GM12892 (cell line): Measurements from ENCODE around the gene SPHK2.

ENCODE experiments used
- POLR2A ChIP-seq: IDR thresholded peaks from 2 replicates; pipeline ENCODE4 v1.6.1; 2011; ENCODE audit warnings: low read depth, low read length, control low read depth
- POLR2AphosphoS5 ChIP-seq: IDR thresholded peaks from 2 replicates; pipeline ENCODE4 v1.6.1; 2011; ENCODE audit warnings: low read depth, low read length, control low read depth
- TAF1 ChIP-seq: IDR thresholded peaks from 2 replicates; pipeline ENCODE4 v1.6.1; 2011; ENCODE audit warnings: low read depth, mild to moderate bottlenecking, control low read depth, low read length, borderline replicate concordance

- TF ChIP-seq POLR2AphosphoS5 (no peak), POLR2A (no peak), TAF1 (no peak)
Measured at GRCh38 chr19:48646722-48647216, 27.5 kb downstream of the SPHK2 start.
